ENCODE results near the gene NOX1. TPM values are rescaled to one million over a fixed set of nuclear protein-coding genes. Genes with fewer than 3 reads are reported as not detected.

NOX1 gene
- not detected in 2 replicates for total RNA-seq

GRCh38 chrX:100874325-100874724 is at the start of gene NOX1:
TSS of gene NOX1 (minus strand) at chrX:100874359. CDS start at chrX:100874139, 220 bp downstream.

GRCh38 chrX:100819837-100820666 is 54.1 kb downstream of the NOX1 start, which contains the start of gene CSTF2:
TSS of gene CSTF2 (plus strand) at chrX:100820391. CDS start at chrX:100820417, 26 bp downstream.

Other genes starting within 250 kb of the NOX1 start
- 36.6 and 84.3 TPM in 2 replicates for gene TSPAN6, start 237.6 kb downstream of the NOX1 start, total RNA-seq
- gene SRPX2, start 230.2 kb downstream of the NOX1 start, total RNA-seq = 122 and 176 TPM in 2 replicates
- 6.7 and 35.9 TPM in 2 replicates for gene SYTL4, start 142.2 kb downstream of the NOX1 start, total RNA-seq
- gene CSTF2, start 54.0 kb downstream of the NOX1 start, total RNA-seq = 14.8 and 22.7 TPM in 2 replicates
- gene XKRX, start 54.6 kb upstream of the NOX1 start, total RNA-seq = under 0.01 and 0.14 TPM in 2 replicates
- not detected in 2 replicates for gene ARL13A, start 95.3 kb upstream of the NOX1 start, total RNA-seq
- gene TRMT2B, start 177.8 kb upstream of the NOX1 start, total RNA-seq = 9.8 and 16.7 TPM in 2 replicates
- gene TMEM35A, start 204.5 kb upstream of the NOX1 start, total RNA-seq = 4.2 and 10.1 TPM in 2 replicates
- 3.0 and 15.8 TPM in 2 replicates for gene CENPI, start 223.8 kb upstream of the NOX1 start, total RNA-seq